Measurements from ENCODE around the gene TAPT1.

DNA sequence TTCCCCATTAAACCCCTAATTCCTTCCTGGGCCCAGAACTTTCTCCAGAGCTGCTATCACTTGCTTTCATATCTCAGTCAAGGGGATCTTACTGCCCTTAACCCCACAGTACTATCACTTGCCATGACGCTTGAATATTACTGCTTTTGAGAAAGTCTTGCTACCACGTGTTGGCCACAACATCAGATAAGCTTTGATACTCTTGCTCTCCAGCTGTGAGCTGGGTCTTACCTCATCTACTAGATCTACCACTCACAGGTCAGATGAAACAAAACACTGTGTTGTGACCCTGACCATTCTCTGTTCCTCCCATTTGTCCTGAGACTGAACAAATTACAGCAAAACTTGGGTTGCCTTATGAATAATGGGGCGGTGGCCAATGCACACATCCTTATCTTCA is 12.1 kb upstream of the TAPT1 start:
- TF ChIP-seq, protein P1, sequence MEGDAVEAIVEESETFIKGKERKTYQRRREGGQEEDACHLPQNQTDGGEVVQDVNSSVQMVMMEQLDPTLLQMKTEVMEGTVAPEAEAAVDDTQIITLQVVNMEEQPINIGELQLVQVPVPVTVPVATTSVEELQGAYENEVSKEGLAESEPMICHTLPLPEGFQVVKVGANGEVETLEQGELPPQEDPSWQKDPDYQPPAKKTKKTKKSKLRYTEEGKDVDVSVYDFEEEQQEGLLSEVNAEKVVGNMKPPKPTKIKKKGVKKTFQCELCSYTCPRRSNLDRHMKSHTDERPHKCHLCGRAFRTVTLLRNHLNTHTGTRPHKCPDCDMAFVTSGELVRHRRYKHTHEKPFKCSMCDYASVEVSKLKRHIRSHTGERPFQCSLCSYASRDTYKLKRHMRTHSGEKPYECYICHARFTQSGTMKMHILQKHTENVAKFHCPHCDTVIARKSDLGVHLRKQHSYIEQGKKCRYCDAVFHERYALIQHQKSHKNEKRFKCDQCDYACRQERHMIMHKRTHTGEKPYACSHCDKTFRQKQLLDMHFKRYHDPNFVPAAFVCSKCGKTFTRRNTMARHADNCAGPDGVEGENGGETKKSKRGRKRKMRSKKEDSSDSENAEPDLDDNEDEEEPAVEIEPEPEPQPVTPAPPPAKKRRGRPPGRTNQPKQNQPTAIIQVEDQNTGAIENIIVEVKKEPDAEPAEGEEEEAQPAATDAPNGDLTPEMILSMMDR (conservative IDR thresholded peaks at IDR 0.05; ENCODE audit: low read depth in 2 of 2) = no peak
- TF ChIP-seq POLR2AphosphoS5 (IDR thresholded peaks at IDR 0.05; ENCODE audit: low read depth) = no peak

Measured in GM23338 (cell line).